ENCODE data around the gene IDH2.

The IDH2 gene

GRCh38 chr15:90040618-90041017 lies 61.6 kb downstream of the IDH2 start:
- no peak for FAIRE-seq

- FAIRE-seq: no peak
Observed at GRCh38 chr15:90039996-90040395, 62.3 kb downstream of the IDH2 start.

- FAIRE-seq: no peak
Observed at GRCh38 chr15:90038632-90039095, 63.6 kb downstream of the IDH2 start.

GRCh38 chr15:90037961-90038631 lies 64.2 kb downstream of the IDH2 start:
- FAIRE-seq: no peak

- no peak for FAIRE-seq
Observed at GRCh38 chr15:90037511-90037860, 64.8 kb downstream of the IDH2 start.

- no peak for FAIRE-seq
Observed at GRCh38 chr15:90036806-90037510, 65.3 kb downstream of the IDH2 start.

GRCh38 chr15:90036343-90036742 lies 65.9 kb downstream of the IDH2 start:
- no peak for FAIRE-seq

- FAIRE-seq: no peak
Observed at GRCh38 chr15:90035840-90036230, 66.4 kb downstream of the IDH2 start.

GRCh38 chr15:90035095-90035839 lies 67.0 kb downstream of the IDH2 start:
- FAIRE-seq: no peak

GRCh38 chr15:90033448-90033847 lies 68.8 kb downstream of the IDH2 start:
- FAIRE-seq: no peak
